RPMI8226 (cell line): ENCODE data around the gene P3H3.
A peak's percentile ranks its signal among the peaks of the same experiment; 100 is the strongest.

ENCODE experiments used
- DNase-seq: peaks from one replicate; pipeline ENCODE4 v3.0.0-alpha.2; 2015

Gene P3H3

GRCh38 chr12:6827982-6828780, at the start of gene P3H3:
P3H3 (plus strand) TSS chr12:6828407; CDS start chr12:6828441, 34 bp downstream.
- DNase-seq, result peak; percentile 39

- DNase-seq, result peak; percentile 95
Measured at GRCh38 chr12:6778574-6779550, 49.3 kb upstream of the P3H3 start.

GRCh38 chr12:6779708-6780432, 48.3 kb upstream of the P3H3 start:
- DNase-seq, result peak; percentile 5

- peak; percentile 0 for DNase-seq
Measured at GRCh38 chr12:6780573-6780972, 47.6 kb upstream of the P3H3 start.

- peak; percentile 1 for DNase-seq
Measured at GRCh38 chr12:6782119-6782518, 46.1 kb upstream of the P3H3 start.

- no peak for DNase-seq
Measured at GRCh38 chr12:6782850-6783566, 45.2 kb upstream of the P3H3 start.

GRCh38 chr12:6783828-6784227, 44.4 kb upstream of the P3H3 start:
- DNase-seq, result no peak

- no peak for DNase-seq
Measured at GRCh38 chr12:6784296-6784695, 43.9 kb upstream of the P3H3 start.

GRCh38 chr12:6784761-6785160, 43.4 kb upstream of the P3H3 start:
- no peak for DNase-seq

- no peak for DNase-seq
Measured at GRCh38 chr12:6786416-6787094, 41.7 kb upstream of the P3H3 start.

GRCh38 chr12:6787309-6787708, 40.9 kb upstream of the P3H3 start:
- no peak for DNase-seq

- peak; percentile 60 for DNase-seq
Measured at GRCh38 chr12:6788972-6789924, 39.0 kb upstream of the P3H3 start, which contains the start of gene CD4. CD4 (plus strand) TSS chr12:6789528; CDS start chr12:6800139, 10,611 bp downstream.

- peak; percentile 1 for DNase-seq
Measured at GRCh38 chr12:6790496-6791150, 37.6 kb upstream of the P3H3 start.

GRCh38 chr12:6791931-6792520, 36.2 kb upstream of the P3H3 start:
- peak; percentile 1 for DNase-seq

GRCh38 chr12:6792522-6793201, 35.5 kb upstream of the P3H3 start:
- peak; percentile 16 for DNase-seq

GRCh38 chr12:6795088-6795487, 33.1 kb upstream of the P3H3 start:
- DNase-seq, result no peak

- DNase-seq, result peak; percentile 1
Measured at GRCh38 chr12:6796576-6796975, 31.6 kb upstream of the P3H3 start.

GRCh38 chr12:6799147-6799546, 29.1 kb upstream of the P3H3 start:
- DNase-seq, result peak; percentile 5

- no peak for DNase-seq
Measured at GRCh38 chr12:6807170-6807569, 21.0 kb upstream of the P3H3 start.
